ENCODE data around the gene MLIP. TPM values are rescaled to one million over a fixed set of nuclear protein-coding genes. Genes with fewer than 3 reads are reported as not detected.
"Not testable (repeated sequence)": the region's sequence is repeated elsewhere in the genome, so short reads cannot be mapped to it uniquely, and the experiment has no call there.

Gene MLIP
- total RNA-seq, 2 donors from 2014 or later: 234 to 248 TPM

DNA sequence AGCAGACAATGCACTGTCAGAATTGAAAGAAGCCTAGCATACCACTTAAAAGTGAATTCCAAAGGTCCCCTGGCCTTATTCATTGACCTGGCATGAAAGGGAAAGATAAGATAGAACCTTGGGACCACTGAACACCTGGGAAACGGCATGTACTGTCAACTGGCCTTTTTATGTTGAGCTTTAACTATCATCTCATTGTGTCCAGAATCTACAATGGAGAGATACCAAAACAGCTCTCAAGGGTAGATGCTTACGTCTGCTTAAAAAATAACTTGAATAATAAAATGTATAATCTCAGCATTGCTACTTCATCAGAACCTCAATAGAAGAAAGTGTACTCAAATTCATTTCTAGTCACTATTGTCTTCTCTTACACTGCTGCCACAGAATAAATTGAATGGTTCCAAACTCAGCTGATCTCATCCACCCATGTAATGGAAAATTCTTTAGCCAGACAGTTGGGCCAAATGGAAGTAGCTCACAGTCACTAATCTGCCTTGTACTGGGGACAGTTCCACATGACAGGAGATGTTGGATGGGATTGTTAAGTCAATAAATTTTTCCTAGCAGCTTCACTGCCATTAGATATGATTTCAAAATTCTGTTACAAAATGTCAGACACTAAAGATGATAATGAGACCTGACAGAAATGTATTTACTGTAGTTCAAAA lies 93.8 kb downstream of the MLIP start:
- DNase-seq (no peak), ATAC-seq (peak; percentile 78 to 87)
- intact Hi-C loops (cut with DNase I): no loop called here

DNA sequence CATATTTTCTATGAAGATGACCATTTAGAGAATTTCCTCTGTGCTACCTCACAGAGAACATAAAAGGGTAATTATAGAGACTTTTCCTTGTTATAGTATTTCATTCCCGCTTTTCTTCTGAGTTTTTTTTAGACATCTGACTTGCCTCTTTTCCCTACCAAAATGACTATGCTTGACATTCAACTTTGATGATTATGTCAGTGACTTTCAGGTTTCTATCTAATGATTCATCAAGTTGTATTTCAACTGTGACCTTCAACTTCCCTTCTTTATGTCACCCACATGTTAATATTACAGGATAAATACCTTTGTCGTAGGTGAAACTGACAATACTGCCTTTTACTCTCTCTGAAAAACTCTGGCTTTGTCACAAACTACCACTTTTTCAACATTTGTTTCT lies 95.3 kb downstream of the MLIP start:
- ATAC-seq (no peak), DNase-seq (no peak)
- intact Hi-C loops (cut with DNase I): no loop called here

DNA sequence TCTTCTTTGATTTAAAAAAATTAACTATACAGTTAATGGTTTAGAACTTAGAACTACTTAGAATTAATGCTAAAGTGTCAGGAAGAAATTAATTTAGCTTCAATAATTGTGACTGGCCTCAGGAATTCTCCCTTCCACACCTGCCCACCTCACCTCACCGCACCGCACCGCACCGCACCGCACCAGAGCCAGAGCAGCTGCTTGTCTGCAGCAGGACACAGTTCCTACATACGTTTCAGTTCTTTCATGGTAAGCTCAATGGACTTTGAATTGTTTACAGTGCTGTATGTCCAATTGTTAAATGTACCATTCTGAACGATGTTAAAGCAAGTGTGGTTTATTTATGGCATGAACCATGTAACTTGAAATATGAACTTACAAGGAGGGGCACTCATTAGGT lies 98.7 kb downstream of the MLIP start:
- DNase-seq; intact Hi-C loops (cut with DNase I); ATAC-seq: not testable (repeated sequence)

DNA sequence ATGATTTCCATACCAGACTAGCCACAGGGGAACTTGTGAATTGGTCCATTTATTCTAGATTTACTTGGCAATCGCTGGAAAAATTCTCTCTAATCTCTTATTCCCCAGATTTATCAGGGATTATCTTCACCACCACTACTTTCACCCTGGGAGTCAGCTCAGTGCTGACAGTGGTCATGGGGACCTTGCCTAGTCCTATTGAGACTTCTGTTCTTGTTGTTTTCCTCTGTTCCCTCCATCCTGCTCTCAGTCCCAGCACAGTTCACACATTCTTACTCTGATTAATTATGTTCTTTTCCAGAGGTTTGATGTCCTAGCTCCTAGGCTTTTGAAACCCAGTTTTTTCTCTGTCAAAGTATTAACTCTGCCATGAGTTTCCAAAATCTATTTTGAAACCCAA lies 103.0 kb downstream of the MLIP start:
- DNase-seq (no peak), ATAC-seq (peak in 1 of 2 donors; percentile 25)
- intact Hi-C loops (cut with DNase I): no loop called here

DNA sequence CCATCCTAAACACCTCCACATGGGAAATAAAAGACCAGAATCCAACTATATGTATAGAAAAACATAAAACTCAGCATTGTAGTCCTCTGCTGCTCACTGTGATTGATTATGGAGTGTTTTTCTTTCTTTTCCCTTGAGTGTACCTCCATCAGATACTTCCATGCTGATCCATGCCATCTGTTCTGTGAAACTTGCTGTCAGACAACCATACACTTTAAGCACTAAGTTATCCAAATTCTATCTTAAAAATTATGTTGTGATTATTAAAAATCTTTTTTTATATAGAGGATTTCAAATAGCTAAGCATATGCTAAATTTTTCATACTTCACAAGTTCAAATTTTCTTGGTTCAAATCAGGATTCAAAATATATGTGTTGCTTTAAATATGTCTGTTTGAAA lies 105.1 kb downstream of the MLIP start:
- intact Hi-C loops (cut with DNase I): no loop called here
- no peak for DNase-seq
- ATAC-seq: no peak

DNA sequence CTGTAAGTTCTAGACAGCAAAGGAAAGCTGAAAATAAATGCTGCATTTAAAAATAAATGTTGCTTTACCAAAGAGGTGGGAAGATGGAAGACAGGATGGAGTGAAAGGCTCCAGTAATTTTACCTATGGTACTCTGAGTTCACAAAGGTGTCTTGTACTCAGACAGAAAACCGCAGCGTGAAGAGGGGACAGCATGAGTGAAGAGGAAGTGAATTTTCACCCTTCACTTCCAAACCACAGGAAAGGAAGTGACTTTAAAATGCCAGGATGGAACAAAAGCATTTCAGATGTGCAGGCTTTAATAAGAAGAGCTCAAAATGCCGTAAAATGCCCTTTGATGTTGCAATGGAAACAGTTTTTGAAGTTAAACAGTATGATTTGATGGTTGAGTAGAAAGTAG lies 105.8 kb downstream of the MLIP start:
- DNase-seq (no peak), ATAC-seq (no peak)
- intact Hi-C loops (cut with DNase I): no loop called here

DNA sequence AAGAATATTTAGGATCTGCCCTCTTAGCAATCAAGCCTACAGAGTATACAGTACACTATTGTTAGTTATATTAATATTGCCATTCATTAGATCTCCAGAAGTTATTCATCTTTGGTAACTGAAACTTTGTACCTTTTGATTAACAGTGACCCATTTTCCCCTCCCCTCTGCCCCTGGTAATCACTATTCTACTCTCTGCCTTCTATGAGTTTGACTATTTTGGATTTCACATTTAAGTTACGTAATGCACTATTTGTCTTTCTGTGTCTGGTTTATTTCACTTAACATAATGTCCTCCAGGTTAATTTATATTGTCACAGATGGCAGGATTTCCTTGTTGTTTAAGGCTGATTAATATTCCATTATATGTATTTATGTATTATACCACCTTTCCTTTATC lies 111.0 kb downstream of the MLIP start:
- intact Hi-C loops (cut with DNase I): no loop called here
- DNase-seq (no peak), ATAC-seq (no peak)

DNA sequence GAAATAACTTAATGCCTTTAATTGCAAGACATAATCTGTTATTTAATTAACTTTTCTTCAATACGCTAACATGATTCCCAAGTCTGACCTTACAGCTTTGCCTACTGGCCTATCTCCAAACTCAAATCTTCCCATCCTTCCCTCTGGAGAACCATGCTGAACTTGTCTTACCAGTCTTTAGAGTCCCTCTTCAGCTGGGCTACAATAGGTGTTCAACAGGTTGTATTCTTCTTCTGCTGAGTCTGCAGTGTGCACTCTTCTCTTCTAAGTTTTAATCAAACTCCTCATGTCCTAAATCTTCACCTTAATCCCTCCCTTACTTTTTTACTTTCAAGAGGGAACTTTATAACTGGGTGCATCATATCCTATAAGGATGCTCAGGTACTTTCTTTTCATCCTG lies 121.5 kb downstream of the MLIP start:
- no peak for ATAC-seq

DNA sequence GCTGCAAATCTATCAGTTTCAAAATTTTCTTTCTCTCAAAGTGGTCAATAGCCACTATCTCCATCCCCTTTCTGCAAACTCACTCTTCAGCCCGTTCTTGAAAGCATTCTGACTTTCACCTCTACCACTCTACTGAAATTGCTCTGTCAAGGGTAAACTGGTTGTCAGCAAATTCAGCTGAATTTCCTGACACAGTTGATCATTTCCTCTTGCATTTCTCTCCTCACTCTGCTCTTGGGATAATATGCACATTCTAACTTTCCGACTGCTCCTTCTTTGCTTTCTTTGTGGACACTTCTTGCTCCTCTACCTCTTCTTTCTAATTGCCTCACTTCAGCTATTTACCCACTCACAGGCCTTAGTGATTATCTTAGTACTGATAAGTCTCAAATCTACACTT lies 123.3 kb downstream of the MLIP start:
- DNase-seq (no peak), ATAC-seq (peak in 1 of 2 donors; percentile 16)
- intact Hi-C loops (cut with DNase I): no loop called here

More for the DNA sequence above, 121.5 kb downstream of the MLIP start:
- no peak for DNase-seq
- intact Hi-C loops (cut with DNase I): no loop called here

DNA sequence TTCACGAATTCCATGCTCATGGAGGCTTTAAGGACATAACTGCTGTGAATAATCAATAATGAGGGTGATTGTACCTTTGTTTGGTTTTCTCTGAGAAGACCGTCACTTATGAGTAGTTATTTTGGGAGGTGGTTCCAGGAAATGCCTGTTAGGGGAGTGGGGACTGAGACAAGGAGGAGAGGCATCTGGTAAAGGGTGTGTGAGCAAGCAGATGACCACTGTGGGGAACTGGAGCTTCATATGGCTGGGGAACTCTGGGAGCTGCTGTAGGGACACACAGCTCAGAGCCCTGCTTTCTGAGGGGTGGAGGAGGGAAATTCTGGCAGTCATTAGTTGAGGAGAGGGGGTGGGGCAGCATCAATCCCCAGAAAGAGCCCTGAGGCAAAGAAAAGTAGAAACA lies 125.7 kb downstream of the MLIP start:
- ATAC-seq (no peak), DNase-seq (no peak)
- intact Hi-C loops (cut with DNase I): no loop called here

DNA sequence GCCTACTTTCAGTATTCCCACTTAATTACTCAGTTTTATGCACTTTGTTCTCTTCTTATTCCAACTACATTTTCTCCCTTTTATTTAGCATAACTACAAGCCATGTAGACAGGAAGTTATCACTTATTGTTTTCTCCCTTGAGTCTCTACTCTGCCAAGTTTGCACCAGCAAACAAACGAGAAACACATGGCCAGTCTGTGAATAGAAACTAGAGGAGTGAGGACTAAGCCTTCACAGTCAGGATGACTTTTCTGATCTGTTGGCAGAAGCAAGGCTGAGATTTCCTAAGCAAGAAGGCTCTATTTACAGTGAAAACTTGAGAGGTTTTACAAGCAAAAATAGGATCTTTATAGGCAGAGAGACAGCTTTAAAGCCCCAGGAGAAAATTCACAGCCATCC lies 127.2 kb downstream of the MLIP start:
- no peak for DNase-seq
- ATAC-seq: peak; percentile 67 to 73
- intact Hi-C loops (cut with DNase I): no loop called here

DNA sequence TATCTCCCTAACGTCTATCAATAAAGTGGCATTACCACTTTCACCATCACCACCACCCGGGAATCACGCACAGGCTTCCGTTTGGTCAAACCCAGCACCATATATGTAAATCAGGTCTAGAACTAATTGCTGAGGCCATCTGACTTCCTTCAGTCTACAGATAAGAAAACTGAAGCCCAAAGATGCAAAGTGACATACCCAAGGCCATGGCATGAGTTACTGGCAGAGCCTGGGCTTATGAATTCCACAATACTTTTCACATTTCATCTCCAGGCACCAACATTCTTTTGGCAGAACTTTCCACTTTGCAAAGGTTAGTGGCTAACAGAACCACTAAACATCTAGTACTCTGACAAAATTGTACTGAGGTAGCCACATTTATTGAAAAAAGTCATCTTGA lies 132.5 kb downstream of the MLIP start:
- ATAC-seq: no peak
- no peak for DNase-seq
- intact Hi-C loops (cut with DNase I): no loop called here

DNA sequence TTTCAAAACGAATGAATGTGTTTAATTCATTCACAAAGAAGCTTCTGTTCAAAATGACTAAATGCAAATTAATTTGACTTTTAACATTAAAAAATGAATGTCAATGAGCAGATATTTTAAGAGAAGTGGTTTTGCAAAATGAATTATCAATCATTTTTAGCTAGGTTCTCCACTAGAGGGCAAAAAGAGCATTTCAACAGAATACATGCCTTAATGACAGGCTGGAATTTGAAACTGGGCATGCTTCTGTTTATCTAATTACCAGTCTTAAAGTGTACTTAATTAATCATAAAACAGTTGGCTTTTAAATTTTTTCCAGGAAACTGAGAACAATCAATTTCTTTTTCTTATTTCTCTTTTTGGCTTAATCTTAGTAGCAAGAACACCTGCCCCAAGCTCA lies 133.2 kb downstream of the MLIP start:
- intact Hi-C loops (cut with DNase I): no loop called here
- no peak for ATAC-seq
- no peak for DNase-seq

DNA sequence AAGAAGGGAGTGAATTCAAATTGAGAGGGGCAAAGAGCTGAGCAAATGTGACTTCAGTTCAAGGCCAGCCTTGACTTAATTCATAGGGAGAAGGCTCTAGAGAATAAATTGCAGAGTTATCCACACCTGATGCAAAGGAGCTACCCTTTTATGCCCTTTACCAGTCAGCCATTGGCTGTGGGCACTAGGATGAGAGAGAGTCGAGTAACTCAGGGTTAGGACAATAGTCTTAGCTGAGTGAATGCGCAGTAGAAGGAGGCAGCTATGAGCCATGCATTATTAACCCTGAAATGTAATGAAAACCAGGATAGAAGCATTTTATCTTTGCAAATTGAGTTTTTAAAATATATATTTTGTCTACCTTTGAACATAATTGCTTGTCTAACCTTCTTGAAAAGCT lies 134.0 kb downstream of the MLIP start:
- ATAC-seq (no peak), DNase-seq (no peak)
- intact Hi-C loops (cut with DNase I): no loop called here

DNA sequence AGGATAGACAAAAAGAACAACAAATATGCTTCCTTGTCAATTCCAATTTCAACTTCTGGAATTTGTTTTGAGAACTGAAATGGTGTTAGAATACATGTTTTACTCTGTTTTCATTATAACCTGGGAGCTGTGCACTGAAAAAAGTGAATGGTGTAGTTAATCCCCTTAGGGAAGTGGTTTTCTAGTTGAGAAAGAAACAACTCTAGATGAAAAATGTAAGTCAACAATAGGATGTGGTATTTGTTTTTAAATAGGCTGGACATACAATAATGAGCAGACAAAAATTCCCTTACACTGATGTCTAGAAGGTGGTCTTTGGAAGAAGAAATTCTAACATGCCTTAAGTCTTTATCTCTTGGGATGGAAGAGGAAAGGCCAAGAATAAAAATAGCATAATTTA lies 137.1 kb downstream of the MLIP start:
- ATAC-seq: no peak

DNA sequence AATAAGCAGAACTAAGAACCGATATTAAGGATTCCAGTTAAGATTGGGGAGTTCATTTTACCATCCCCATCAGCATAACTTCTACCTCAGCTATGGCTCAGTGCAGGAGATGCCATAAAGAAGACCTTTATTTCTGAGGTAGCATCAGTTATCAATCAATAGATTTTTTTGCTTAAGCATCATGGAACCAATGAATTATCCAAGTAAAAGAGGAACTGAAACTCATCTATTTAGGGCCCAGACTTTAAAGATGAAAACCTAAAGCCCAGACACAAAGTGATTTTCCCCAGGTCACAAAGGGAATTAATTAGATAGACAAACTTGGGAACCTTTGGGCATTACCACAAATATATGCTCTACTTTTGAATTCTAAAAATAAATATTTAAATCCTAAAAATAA lies 137.8 kb downstream of the MLIP start:
- intact Hi-C loops (cut with DNase I): no loop called here
- no peak for ATAC-seq
- DNase-seq: no peak

More for the DNA sequence above, 137.1 kb downstream of the MLIP start:
- no peak for DNase-seq
- intact Hi-C loops (cut with DNase I): no loop called here

DNA sequence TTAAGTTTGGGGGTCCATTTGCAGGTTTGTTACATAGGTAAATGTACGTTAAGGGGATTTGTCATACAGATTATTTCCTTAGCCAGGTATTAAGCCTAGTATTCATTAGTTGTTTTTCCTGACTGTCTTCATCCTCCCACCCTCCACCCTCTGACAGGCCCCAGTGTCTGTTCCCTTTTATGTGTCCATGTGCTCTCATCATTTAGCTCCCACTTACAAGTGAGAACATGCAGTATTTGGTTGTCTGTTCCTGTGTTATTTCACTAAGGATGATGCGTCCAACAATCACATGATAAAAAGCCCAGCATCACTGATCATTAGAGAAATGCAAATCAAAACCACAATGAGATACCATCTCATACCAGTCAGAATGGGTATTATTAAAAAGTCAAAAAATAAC lies 138.6 kb downstream of the MLIP start:
- DNase-seq; intact Hi-C loops (cut with DNase I); ATAC-seq: not testable (repeated sequence)

DNA sequence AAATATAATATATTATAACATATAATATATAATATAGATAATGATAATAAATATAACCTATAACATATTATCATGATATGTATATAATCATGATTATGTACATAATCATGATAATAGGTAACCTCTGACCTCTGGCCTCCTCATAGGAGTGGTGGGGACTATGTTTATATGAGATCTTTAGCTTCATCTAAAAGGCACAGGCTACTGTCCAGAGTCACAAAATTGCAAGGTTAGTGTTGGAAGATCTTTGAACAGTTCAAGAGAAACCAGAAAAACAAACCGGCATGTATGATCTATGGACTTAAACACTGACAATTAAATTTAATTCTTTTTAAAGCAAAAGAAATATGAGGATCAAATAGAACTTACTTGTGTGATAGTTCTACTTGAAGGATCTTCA lies 141.3 kb downstream of the MLIP start:
- intact Hi-C loops (cut with DNase I): no loop called here
- ATAC-seq (no peak), DNase-seq (no peak)

DNA sequence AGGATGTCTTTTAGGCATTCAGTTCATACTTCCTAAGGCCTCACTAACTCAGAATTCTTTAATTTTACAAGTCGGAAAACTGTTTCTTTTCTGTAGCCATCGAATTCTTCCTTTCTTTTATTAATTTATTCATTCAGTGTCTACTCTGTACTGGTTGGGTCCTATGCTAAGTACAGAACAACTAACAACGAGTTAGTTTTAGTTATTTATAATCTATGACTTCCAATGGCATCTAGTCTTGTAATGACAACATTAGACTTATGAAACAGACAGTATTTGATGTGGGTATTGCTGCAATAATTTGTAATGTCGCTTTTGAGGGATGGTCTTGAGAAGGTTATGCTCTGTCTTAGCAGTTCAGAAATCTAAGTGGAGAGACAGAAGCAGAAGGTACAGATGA lies 141.7 kb downstream of the MLIP start:
- intact Hi-C loops (cut with DNase I): no loop called here
- ATAC-seq: no peak

DNA sequence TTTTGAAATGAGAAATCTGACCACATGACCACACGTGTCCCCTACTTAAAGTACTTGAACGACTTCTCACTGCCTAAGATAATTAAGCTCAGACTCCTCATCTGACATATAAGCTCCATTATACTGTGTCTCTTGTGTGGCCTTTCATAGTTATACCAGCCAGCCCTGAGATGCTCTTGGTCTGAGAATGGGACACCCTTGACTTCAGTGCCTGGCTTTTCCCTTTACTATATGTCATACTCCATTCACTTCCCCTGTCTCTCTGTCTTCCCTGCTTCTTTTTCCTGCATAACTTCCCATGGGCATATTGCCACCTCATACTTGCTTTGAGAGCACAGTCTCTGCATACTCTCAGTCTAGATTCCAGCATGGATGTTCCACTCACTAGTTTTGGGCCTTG lies 143.6 kb downstream of the MLIP start:
- DNase-seq (no peak), ATAC-seq (peak in 1 of 2 donors; percentile 51)
- intact Hi-C loops (cut with DNase I): no loop called here

More for the DNA sequence above, 141.7 kb downstream of the MLIP start:
- no peak for DNase-seq

DNA sequence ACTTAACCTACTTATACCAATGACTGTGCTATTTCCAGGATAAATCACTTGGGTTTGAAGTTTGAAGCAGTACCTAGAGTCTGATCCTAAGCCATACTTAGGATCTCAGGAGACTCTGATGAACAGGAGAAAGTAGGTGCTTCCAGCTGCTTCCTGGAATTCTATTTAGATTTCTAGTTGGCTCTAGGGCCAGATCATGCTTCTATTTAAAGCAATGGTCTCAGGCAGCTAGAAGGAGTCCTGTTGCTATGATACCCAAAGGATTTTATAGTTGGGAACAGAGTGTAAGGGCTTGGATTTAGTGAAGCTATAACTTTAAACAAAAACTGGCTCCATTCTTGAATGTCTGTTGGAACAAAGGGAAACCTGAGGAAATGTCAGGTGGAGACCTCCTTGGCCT lies 144.6 kb downstream of the MLIP start:
- DNase-seq (no peak), ATAC-seq (peak; percentile 86 to 91)
- intact Hi-C loops (cut with DNase I): no loop called here

DNA sequence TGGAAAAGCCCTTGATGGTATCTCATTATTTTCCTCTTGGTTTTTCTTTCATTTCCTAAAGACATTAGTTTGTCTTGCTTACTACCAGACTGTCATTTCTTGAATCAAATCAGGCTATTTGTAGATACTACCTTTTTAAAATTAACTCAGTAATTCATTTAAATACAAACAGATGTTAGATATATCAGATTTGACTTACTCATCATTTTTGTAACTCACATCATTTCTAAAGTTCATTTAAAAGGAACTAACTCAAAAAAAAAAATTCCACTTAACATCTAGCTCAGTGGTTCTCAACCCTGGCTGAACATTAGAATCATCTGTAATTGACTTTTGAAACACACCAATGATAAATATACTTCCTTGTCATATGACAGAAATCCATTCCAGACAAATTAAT lies 148.8 kb downstream of the MLIP start:
- no peak for DNase-seq
- intact Hi-C loops (cut with DNase I): loop anchor here in 1 of 2 donors (10.0 kb wide), 1 partner anchor 275 kb away; no protein-coding TSS in a partner anchor
- no peak for ATAC-seq
